Endothelial cell (in vitro differentiated cells): ENCODE measurements around the gene KRT84. TPM values are rescaled to one million over a fixed set of nuclear protein-coding genes. Genes with fewer than 3 reads are reported as not detected.

Experiments used
- DNase-seq: peaks from one replicate; pipeline ENCODE4 v3.0.0; 2021; ENCODE audit warnings: low spot score
- H3K27ac Mint-ChIP-seq: one replicate; pipeline ENCODE4 v1.8.0; 2021; ENCODE audit warnings: mixed read lengths, inconsistent platforms; ENCODE audit not compliant: unreplicated experiment
- H3K27me3 Mint-ChIP-seq: one replicate; pipeline ENCODE4 v1.8.0; 2021; ENCODE audit warnings: mild to moderate bottlenecking, moderate library complexity, mixed read lengths, inconsistent platforms; ENCODE audit not compliant: unreplicated experiment
- H3K36me3 Mint-ChIP-seq: one replicate; pipeline ENCODE4 v1.8.0; 2021; ENCODE audit warnings: mild to moderate bottlenecking, low read depth, mixed read lengths, inconsistent platforms; ENCODE audit not compliant: unreplicated experiment
- H3K4me1 Mint-ChIP-seq: one replicate; pipeline ENCODE4 v1.8.0; 2021; ENCODE audit warnings: mild to moderate bottlenecking, mixed read lengths, inconsistent platforms; ENCODE audit not compliant: unreplicated experiment
- H3K4me3 Mint-ChIP-seq: one replicate; pipeline ENCODE4 v1.8.0; 2021; ENCODE audit warnings: mild to moderate bottlenecking, mixed read lengths, inconsistent platforms; ENCODE audit not compliant: unreplicated experiment
- H3K9me3 Mint-ChIP-seq: one replicate; pipeline ENCODE4 v1.8.0; 2021; ENCODE audit warnings: mixed read lengths, inconsistent platforms; ENCODE audit not compliant: unreplicated experiment
- total RNA-seq: library from RNA; stranded (reverse); fragmentation: NEBNext Ultra II Directional; extraction: Animal tissue kit (Norgen Biotek cat#: 25700); gene quantifications from one replicate; pipeline ENCODE4 v1.2.1, GENCODE V29; 2021; ENCODE audit not compliant: unreplicated experiment
- TF ChIP-seq, protein P1 (sequence below): fragments of 200-600 bp; sonication (generic); IDR thresholded peaks from one replicate; pipeline ENCODE4 v1.5.0; 2021; ENCODE audit warnings: antibody characterized with exemption; ENCODE audit not compliant: unreplicated experiment

The KRT84 gene
- total RNA-seq, 1 donor from 2014 or later: not detected

GRCh38 chr12:52380271-52380694, 5.2 kb downstream of the KRT84 start:
- DNase-seq: peak; percentile 65
- H3K4me1 Mint-ChIP-seq: no peaks in the 10 kb centered on the region
- peaks cover 6% of the 10 kb centered on the region for H3K27me3 Mint-ChIP-seq
- no peaks in the 10 kb centered on the region for H3K36me3 Mint-ChIP-seq
- H3K4me3 Mint-ChIP-seq: no peak overlapping the region
- no peaks in the 10 kb centered on the region for H3K9me3 Mint-ChIP-seq
- TF ChIP-seq, protein P1, sequence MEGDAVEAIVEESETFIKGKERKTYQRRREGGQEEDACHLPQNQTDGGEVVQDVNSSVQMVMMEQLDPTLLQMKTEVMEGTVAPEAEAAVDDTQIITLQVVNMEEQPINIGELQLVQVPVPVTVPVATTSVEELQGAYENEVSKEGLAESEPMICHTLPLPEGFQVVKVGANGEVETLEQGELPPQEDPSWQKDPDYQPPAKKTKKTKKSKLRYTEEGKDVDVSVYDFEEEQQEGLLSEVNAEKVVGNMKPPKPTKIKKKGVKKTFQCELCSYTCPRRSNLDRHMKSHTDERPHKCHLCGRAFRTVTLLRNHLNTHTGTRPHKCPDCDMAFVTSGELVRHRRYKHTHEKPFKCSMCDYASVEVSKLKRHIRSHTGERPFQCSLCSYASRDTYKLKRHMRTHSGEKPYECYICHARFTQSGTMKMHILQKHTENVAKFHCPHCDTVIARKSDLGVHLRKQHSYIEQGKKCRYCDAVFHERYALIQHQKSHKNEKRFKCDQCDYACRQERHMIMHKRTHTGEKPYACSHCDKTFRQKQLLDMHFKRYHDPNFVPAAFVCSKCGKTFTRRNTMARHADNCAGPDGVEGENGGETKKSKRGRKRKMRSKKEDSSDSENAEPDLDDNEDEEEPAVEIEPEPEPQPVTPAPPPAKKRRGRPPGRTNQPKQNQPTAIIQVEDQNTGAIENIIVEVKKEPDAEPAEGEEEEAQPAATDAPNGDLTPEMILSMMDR: peak; percentile 45
- H3K27ac Mint-ChIP-seq: no peak overlapping the region

DNA sequence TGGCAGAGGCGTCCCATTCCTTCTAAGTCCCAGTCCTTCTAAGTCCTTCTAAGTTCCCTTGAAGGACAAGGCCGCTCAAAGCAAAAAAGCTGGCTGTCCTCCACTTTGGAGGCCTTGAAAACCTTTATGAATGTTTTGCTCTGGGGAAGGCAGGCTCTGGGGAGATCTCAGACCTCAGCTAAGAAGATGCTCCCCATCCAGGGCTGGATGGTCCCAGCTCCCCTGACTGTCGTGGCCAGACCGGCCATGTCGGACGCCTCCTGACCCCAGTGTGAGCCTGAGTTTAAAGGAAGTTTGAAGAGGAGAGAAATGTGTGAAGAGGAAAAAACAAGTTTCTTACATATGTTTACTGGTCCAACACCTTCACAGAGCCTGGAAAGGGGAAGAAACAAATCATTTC, 5.9 kb downstream of the KRT84 start:
- no peaks in the 10 kb centered on the region for H3K36me3 Mint-ChIP-seq
- TF ChIP-seq, protein P1: no peak

GRCh38 chr12:52378091-52378490, 7.4 kb downstream of the KRT84 start:
- DNase-seq: no peak
- no peaks in the 10 kb centered on the region for H3K36me3 Mint-ChIP-seq
- no peaks in the 10 kb centered on the region for H3K4me1 Mint-ChIP-seq
- no peaks in the 10 kb centered on the region for H3K9me3 Mint-ChIP-seq
- TF ChIP-seq, protein P1: no peak
- no peak overlapping the region for H3K4me3 Mint-ChIP-seq
- H3K27me3 Mint-ChIP-seq: peaks cover 6% of the 10 kb centered on the region
- no peak overlapping the region for H3K27ac Mint-ChIP-seq

More for the DNA sequence above, 5.9 kb downstream of the KRT84 start:
- Mint-ChIP-seq H3K4me1 (no peaks in the 10 kb centered on the region), H3K9me3 (no peaks in the 10 kb centered on the region), H3K4me3 (no peak overlapping the region), H3K27me3 (peaks cover 6% of the 10 kb centered on the region), H3K27ac (no peak overlapping the region)
- DNase-seq: no peak

- no peaks in the 10 kb centered on the region for H3K4me1 Mint-ChIP-seq
- DNase-seq: no peak
- H3K9me3 Mint-ChIP-seq: no peaks in the 10 kb centered on the region
- no peaks in the 10 kb centered on the region for H3K36me3 Mint-ChIP-seq
- H3K27me3 Mint-ChIP-seq: peaks cover 6% of the 10 kb centered on the region
- H3K27ac Mint-ChIP-seq: no peak overlapping the region
- no peak overlapping the region for H3K4me3 Mint-ChIP-seq
- TF ChIP-seq, protein P1: no peak
Measured at GRCh38 chr12:52377266-52377665, 8.2 kb downstream of the KRT84 start.

DNA sequence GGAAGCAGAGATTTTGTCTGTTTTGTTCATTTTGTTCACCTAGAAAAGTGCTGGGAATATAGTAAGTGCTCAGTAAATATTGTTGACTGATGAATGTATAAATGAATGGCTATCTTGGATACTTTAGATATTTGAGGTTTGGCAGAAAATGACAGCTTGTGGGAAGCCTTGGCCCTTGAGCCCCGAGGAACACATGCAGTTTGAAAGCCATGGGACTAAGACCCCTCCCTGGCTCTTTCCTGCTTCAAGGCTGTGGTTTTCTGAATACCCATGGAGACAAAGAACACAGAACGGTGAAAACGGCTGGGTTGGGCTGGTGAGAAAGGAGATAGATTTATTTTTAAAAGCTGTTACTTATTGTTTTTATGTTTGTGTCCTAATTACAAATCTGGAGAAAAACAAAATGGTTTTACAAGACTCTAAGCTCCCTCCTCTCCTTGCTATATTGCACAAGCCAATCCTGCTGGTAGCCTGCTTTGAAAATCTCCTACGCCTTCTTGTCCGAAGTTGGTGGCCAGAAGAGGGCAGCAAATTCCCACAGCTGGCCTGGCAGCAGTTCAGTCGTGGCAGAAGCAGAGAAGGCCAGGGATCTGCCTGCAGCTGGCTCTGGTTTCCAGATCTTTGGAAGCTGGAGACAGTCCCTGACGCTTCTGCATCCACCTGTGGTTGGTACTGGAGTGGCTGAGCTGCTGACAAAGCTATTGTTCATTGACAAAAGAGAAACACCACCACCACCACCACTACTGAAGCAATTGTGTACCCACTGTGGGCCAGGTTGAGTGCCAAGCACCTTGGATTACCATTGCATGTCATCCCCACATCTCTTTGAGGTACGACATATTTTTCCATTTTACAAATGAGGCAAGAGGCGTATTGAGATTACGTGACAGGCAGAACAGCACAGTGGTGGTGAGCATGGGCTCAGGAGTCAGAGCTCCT, 13.0 kb downstream of the KRT84 start:
- Mint-ChIP-seq H3K27me3 (peaks cover 1% of the 10 kb centered on the region), H3K36me3 (no peaks in the 10 kb centered on the region), H3K4me3 (no peak overlapping the region), H3K4me1 (no peaks in the 10 kb centered on the region), H3K27ac (no peak overlapping the region), H3K9me3 (no peaks in the 10 kb centered on the region)
- TF ChIP-seq, protein P1: peak; percentile 60
- peak; percentile 85 for DNase-seq
